Esophagus squamous epithelium (tissue), 5 donors: ENCODE results near the gene DNAH14. TPM values are rescaled to one million over a fixed set of nuclear protein-coding genes. Genes with fewer than 3 reads are reported as not detected.

ENCODE experiments used
- DNase-seq: peaks from one replicate; lab custom pipeline; 2025; lab: John Stamatoyannopoulos, UW
- H3K27ac ChIP-seq, 4 donors: fragments of 200-600 bp; sonication (generic); one replicate each; pipeline ENCODE4 v1.5.1; 2016 to 2019; ENCODE audit warnings: mild to moderate bottlenecking in 1 of 4
- H3K27me3 ChIP-seq, 4 donors: fragments of 200-600 bp; sonication (generic); 1 replicate in 3 of 4; 2 replicates in 1 of 4; pipeline versions ENCODE4 v1.5.1 to v1.6.0; 2017 to 2021; ENCODE audit warnings: antibody characterized with exemption in 1 of 4
- H3K36me3 ChIP-seq, 3 donors: fragments of 200-600 bp; sonication (generic); one replicate each; pipeline ENCODE4 v1.5.1; 2016 to 2019
- H3K4me1 ChIP-seq, 3 donors: fragments of 200-600 bp; sonication (generic); one replicate each; pipeline ENCODE4 v1.5.1; 2017 to 2019
- H3K4me3 ChIP-seq, 4 donors: fragments of 200-600 bp; sonication (generic); 1 replicate in 3 of 4; 2 replicates in 1 of 4; pipeline ENCODE4 v1.5.1; 2016 to 2019; ENCODE audit warnings: mild to moderate bottlenecking in 2 of 4, moderate library complexity in 1 of 4
- H3K9me3 ChIP-seq, 3 donors: fragments of 200-600 bp; sonication (generic); one replicate each; pipeline ENCODE4 v1.5.1; 2016 to 2019
- CTCF ChIP-seq, 6 experiments: fragments of 450-650 bp in 4 of 6; fragments of 200-600 bp in 2 of 6; sonication (generic) in 2 of 6; IDR thresholded peaks; one replicate each; pipeline ENCODE4 v1.5.1; 2016 to 2019; ENCODE audit warnings: antibody characterized with exemption in 6 of 6, mild to moderate bottlenecking in 4 of 6, moderate library complexity in 4 of 6
- POLR2A ChIP-seq, 4 donors: fragments of 450-650 bp; IDR thresholded peaks; one replicate each; pipeline ENCODE4 v1.6.1; 2017; ENCODE audit warnings: antibody characterized with exemption in 4 of 4, mild to moderate bottlenecking in 4 of 4, moderate library complexity in 3 of 4
- WGBS, 2 donors: methylation state at CpG; one replicate each; pipeline ENCODE4 v1.1.5; 2018; 5-methylcytosine and 5-hydroxymethylcytosine counted together
- intact Hi-C: fragments of 100-400 bp; cut with DNase I; formaldehyde crosslinking; loops from one replicate; pipeline ENCODE4 v1.15.0; 2022
- total RNA-seq, 4 donors: library from RNA; depleted of rRNA; stranded (reverse); fragments of >200 nt; gene quantifications; one replicate each; pipeline ENCODE4 v1.1.0, GENCODE V29; 2016
- donor health status: DM: yes; HTN: yes; CAD: no.

Gene DNAH14
- total RNA-seq, 4 donors from 2014 or later, result 2.0 to 11.4 (median 7.3) TPM

- 74 to 89% methylated on average over 1 of the region's 1 CpG for WGBS, 2 donors
- intact Hi-C loops, result no loop called here
- Histone ChIP-seq H3K36me3 (no peaks in the 10 kb centered on the region), H3K9me3 (no peaks in the 10 kb centered on the region), H3K4me3 (no peak overlapping the region), H3K4me1 (no peaks in the 10 kb centered on the region), H3K27ac (no peak overlapping the region), H3K27me3 (no peaks in the 10 kb centered on the region)
- TF ChIP-seq CTCF (IDR thresholded peaks at IDR 0.05) (no peak), POLR2A (IDR thresholded peaks at IDR 0.05) (no peak)
- DNase-seq, result no peak
Observed at GRCh38 chr1:225355863-225356262, 426.4 kb downstream of the DNAH14 start.

- H3K4me1 ChIP-seq, result no peaks in the 10 kb centered on the region
- 87 to 89% methylated on average over 4 of the region's 4 CpGs for WGBS, 2 donors
- intact Hi-C loops, result no loop called here
- DNase-seq, result no peak
- no peaks in the 10 kb centered on the region for H3K36me3 ChIP-seq
- no peak overlapping the region for H3K27ac ChIP-seq
- peaks cover 0 to 3% (median 0%) of the 10 kb centered on the region in 4 donors for H3K27me3 ChIP-seq
- H3K4me3 ChIP-seq, result no peak overlapping the region
- no peaks in the 10 kb centered on the region for H3K9me3 ChIP-seq
- TF ChIP-seq POLR2A (IDR thresholded peaks at IDR 0.05) (no peak), CTCF (IDR thresholded peaks at IDR 0.05) (no peak)
Observed at GRCh38 chr1:225360119-225360518, 430.6 kb downstream of the DNAH14 start.

GRCh38 chr1:225361176-225361575, 431.7 kb downstream of the DNAH14 start:
- peaks cover 0 to 3% (median 0%) of the 10 kb centered on the region in 4 donors for H3K27me3 ChIP-seq
- H3K27ac ChIP-seq, result no peak overlapping the region
- DNase-seq, result no peak
- 64 to 82% methylated on average over 1 of the region's 1 CpG for WGBS, 2 donors
- no peak overlapping the region for H3K4me3 ChIP-seq
- no peaks in the 10 kb centered on the region for H3K9me3 ChIP-seq
- no peaks in the 10 kb centered on the region for H3K4me1 ChIP-seq
- H3K36me3 ChIP-seq, result no peaks in the 10 kb centered on the region
- no peak for TF ChIP-seq CTCF (IDR thresholded peaks at IDR 0.05)
- intact Hi-C loops, result no loop called here

GRCh38 chr1:225362805-225363204, 433.3 kb downstream of the DNAH14 start:
- no peaks in the 10 kb centered on the region for H3K36me3 ChIP-seq
- H3K27ac ChIP-seq, result no peak overlapping the region
- no peak for DNase-seq
- H3K4me3 ChIP-seq, result no peak overlapping the region
- intact Hi-C loops, result no loop called here
- no peaks in the 10 kb centered on the region for H3K4me1 ChIP-seq
- no peak for TF ChIP-seq POLR2A (IDR thresholded peaks at IDR 0.05)
- no peak for TF ChIP-seq CTCF (IDR thresholded peaks at IDR 0.05)
- H3K27me3 ChIP-seq, result peaks cover 0 to 3% (median 0%) of the 10 kb centered on the region in 4 donors
- H3K9me3 ChIP-seq, result no peaks in the 10 kb centered on the region

- Histone ChIP-seq H3K4me3 (no peak overlapping the region), H3K9me3 (no peaks in the 10 kb centered on the region), H3K27me3 (peaks cover 0 to 3% (median 0%) of the 10 kb centered on the region in 4 donors), H3K27ac (no peak overlapping the region), H3K4me1 (no peaks in the 10 kb centered on the region), H3K36me3 (no peaks in the 10 kb centered on the region)
- DNase-seq, result no peak
- no peak for TF ChIP-seq POLR2A (IDR thresholded peaks at IDR 0.05)
- no peak for TF ChIP-seq CTCF (IDR thresholded peaks at IDR 0.05)
- intact Hi-C loops, result no loop called here
- WGBS, 2 donors, result 82 to 87% methylated on average over 6 of the region's 6 CpGs
Observed at GRCh38 chr1:225364439-225364838, 435.0 kb downstream of the DNAH14 start.
